GM13977 (cell line): Measurements from ENCODE around the gene PCDHA4.
"Not testable (repeated sequence)": the region's sequence is repeated elsewhere in the genome, so short reads cannot be mapped to it uniquely, and the experiment has no call there.

Source experiments
- DNase-seq: peaks from one replicate; pipeline ENCODE4 v3.0.0; 2012; ENCODE audit warnings: low spot score
- in situ Hi-C: fragments of 300-500 bp; cut with MboI; formaldehyde crosslinking; loops from one replicate; pipeline ENCODE4 v1.12.0; 2022; ENCODE audit warnings: low sequenced_read_pairs, low pct_unique_long_range_greater_than_20kb, mixed read lengths, inconsistent platforms; ENCODE audit not compliant: unreplicated experiment
- TF ChIP-seq, protein P1 (sequence below): IDR thresholded peaks from 2 replicates; pipeline ENCODE4 v1.5.1; 2012; ENCODE audit warnings: mild to moderate bottlenecking, control low read depth; ENCODE audit not compliant: insufficient read depth; ENCODE audit errors: extremely low read depth, missing control alignments

PCDHA4 gene

DNA sequence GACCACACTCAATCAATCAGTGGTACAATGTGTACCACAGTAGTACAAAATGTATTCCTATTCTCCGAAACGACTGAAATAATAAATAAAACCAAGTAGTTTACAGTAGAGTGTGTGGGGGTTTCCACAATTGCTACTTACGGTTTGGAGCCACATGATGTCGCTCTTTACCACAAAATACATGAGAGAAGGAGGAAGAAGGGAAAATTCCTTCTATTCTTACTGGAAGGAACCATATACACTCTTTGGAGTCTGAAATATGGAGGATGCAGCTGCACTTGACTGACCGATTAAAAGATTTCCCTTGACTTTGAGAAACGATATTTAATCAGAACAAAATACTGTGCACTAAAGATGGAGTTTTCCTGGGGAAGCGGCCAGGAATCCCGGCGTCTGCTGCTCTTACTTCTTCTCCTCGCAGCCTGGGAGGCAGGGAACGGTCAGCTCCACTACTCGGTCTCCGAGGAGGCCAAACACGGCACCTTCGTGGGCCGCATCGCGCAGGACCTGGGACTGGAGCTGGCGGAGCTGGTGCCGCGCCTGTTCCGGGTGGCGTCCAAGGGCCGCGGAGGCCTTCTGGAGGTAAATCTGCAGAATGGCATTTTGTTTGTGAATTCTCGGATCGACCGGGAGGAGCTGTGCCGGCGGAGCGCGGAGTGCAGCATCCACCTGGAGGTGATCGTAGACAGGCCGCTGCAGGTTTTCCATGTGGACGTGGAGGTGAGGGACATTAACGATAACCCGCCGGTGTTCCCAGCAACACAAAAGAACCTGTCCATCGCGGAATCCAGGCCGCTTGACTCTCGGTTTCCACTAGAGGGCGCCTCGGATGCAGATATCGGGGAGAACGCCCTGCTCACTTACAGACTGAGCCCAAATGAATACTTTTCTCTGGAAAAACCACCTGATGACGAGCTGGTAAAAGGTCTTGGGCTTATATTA is at the start of gene PCDHA4:
Gene PCDHA4 (plus strand): TSS at position 235 of the 942 bp plus-strand sequence.
- no peak for DNase-seq
- in situ Hi-C loops = no loop called here
- TF ChIP-seq, protein P1, sequence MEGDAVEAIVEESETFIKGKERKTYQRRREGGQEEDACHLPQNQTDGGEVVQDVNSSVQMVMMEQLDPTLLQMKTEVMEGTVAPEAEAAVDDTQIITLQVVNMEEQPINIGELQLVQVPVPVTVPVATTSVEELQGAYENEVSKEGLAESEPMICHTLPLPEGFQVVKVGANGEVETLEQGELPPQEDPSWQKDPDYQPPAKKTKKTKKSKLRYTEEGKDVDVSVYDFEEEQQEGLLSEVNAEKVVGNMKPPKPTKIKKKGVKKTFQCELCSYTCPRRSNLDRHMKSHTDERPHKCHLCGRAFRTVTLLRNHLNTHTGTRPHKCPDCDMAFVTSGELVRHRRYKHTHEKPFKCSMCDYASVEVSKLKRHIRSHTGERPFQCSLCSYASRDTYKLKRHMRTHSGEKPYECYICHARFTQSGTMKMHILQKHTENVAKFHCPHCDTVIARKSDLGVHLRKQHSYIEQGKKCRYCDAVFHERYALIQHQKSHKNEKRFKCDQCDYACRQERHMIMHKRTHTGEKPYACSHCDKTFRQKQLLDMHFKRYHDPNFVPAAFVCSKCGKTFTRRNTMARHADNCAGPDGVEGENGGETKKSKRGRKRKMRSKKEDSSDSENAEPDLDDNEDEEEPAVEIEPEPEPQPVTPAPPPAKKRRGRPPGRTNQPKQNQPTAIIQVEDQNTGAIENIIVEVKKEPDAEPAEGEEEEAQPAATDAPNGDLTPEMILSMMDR = peak; percentile 24

DNA sequence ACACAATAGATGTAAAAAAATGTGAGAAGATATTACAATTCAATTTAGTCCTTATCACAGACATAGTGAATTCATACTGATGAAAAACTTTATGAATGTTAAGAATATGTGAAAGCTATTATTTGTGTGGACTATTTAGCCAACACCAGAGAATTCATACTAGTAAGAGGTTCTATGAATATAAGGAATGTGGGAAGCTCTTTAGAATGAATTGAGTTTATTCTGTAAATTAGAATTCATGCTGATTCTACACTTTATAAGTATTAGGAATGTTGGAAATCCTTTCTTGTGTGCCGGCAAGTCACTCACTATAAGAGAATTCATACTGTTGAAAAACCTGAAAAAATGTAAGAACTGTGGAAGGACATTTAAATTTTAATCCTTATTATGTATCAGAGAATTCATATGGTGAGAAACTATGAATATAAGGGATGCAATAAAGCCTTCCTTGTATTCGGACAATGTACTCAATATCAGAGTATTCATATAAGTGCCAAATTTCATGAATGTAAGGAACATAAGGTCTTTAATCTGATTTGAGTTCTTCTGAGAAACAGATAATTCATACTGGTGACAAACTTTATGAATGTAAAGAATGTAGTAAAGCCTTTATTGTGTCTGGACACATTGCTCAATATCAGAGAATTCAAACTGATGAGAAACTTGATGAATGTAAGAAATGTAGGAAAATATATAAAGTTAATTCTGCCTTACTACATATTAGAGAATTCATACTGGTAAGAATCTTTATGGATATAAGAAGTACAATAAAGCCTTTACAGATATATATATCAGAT is 42.5 kb upstream of the PCDHA4 start:
- DNase-seq = no peak
- TF ChIP-seq, protein P1 = no peak
- in situ Hi-C loops = no loop called here

DNA sequence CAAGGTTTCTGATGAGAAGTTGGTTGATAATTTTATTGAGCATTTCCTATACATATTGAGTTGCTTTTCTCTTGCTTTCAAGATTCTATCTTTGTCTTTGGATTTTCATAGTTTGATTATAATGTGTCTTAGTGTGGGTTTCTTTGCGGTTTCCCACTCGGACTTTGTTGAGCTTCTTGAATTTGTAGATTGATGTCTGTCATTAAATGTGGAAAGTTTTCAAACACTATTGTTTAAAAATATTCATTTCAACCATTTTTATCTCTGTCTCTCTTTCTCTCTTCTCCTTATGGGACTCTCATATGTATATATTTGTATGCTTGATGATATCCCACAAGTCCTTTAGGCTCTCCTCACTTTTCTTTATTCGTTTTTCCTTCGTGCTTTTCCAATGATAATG is 39.4 kb upstream of the PCDHA4 start:
- TF ChIP-seq, protein P1 = no peak
- no peak for DNase-seq
- in situ Hi-C loops = no loop called here

DNA sequence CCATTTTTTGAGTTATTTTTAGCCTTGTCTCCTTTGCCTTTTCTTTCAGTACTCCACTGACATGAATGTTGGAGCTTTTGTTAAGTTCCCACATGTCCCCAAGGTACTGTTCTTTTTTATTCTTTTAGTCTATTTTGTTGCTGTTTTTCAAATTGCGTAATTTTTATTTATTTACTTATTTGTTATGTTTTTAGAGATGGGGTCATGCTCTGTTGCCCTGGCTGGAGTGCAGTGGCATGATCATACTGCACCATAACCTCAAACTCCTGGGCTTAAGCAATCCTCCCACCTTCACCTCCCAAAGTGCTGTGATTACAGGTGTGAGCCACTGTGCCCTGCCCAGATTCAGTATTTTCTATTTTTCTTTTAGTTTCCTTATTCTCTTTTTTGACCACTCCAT is 26.4 kb upstream of the PCDHA4 start:
- DNase-seq = no peak
- TF ChIP-seq, protein P1 = no peak
- in situ Hi-C loops = no loop called here

DNA sequence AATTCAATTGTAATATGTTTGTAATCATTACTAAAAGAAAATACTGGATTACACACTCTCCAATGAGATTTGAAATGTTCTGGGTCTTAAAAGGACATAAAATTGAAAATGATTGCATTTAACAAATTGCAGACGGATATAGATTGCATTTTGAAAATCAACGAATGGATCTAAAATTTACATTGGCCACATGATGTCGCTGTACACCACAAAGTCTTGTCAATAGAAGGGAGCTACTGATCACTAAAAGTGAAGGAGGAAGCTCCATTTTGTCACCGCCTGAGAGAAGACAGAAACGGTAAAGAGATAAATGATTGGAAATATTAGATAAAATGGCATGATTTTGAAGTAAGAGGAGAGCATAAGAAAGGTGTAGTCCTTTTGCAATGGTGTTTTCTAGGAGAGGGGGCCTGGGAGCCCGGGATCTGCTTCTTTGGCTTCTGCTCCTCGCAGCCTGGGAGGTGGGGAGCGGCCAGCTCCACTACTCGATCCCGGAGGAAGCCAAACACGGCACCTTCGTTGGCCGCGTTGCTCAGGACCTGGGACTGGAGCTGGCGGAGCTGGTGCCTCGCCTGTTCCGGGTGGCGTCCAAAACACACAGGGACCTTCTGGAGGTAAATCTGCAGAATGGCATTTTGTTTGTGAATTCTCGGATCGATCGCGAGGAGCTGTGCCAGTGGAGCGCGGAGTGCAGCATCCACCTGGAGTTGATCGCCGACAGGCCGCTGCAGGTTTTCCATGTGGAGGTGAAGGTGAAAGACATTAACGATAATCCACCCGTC is 20.8 kb upstream of the PCDHA4 start, which contains the start of gene PCDHA1:
Gene PCDHA1 (plus strand): TSS at position 236 of the 782 bp plus-strand sequence.
- no peak for DNase-seq
- in situ Hi-C loops = no loop called here
- TF ChIP-seq, protein P1 = peak; percentile 20

DNA sequence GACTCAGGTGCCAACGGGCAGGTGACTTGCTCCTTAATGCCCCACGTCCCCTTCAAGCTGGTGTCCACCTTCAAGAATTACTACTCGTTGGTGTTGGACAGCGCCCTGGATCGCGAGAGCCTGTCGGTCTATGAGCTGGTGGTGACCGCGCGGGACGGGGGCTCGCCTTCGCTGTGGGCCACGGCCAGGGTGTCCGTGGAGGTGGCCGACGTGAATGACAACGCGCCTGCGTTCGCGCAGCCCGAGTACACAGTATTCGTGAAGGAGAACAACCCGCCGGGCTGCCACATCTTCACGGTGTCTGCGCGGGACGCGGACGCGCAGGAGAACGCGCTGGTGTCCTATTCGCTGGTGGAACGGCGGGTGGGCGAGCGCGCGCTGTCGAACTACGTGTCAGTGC is 19.4 kb upstream of the PCDHA4 start:
- DNase-seq, in situ Hi-C loops: not testable (repeated sequence)

DNA sequence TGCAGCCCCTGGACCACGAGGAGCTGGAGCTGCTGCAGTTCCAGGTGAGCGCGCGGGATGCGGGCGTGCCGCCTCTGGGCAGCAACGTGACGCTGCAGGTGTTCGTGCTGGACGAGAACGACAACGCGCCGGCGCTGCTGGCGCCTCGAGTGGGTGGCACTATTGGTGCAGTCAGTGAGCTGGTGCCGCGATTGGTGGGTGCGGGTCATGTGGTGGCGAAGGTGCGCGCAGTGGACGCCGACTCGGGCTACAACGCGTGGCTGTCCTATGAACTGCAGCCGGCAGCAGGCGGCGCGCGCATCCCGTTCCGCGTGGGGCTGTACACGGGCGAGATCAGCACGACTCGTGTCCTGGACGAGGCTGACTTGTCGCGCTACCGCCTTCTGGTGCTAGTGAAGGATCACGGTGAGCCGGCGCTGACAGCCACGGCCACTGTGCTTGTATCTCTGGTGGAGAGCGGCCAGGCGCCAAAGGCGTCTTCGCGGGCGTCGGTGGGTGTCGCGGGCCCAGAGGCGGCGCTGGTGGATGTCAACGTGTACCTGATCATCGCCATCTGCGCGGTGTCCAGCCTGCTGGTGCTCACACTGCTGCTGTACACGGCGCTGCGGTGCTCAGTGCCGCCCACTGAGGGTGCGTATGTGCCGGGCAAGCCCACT is 18.9 kb upstream of the PCDHA4 start:
- DNase-seq, in situ Hi-C loops: not testable (repeated sequence)
